GM12864 (cell line): Measurements from ENCODE around the gene EGFLAM.
A peak's percentile ranks its signal among the peaks of the same experiment; 100 is the strongest.

Experiments
- DNase-seq: peaks from one replicate; pipeline ENCODE4 v3.0.0-alpha.2; 2011; ENCODE audit warnings: low read depth
- H3K4me3 ChIP-seq: 2 replicates; pipeline ENCODE4 v1.5.1; 2011; ENCODE audit warnings: mild to moderate bottlenecking, low read depth, low read length, control low read depth
- CTCF ChIP-seq: IDR thresholded peaks from 2 replicates; pipeline ENCODE4 v1.5.1; 2011; ENCODE audit warnings: low read depth, mild to moderate bottlenecking, moderate library complexity, low read length, control low read depth, inconsistent platforms; ENCODE audit errors: missing control alignments

Gene EGFLAM

GRCh38 chr5:38258319-38259061 lies at the start of gene EGFLAM:
Gene EGFLAM (plus strand): TSS chr5:38258559. CDS start chr5:38258755, 196 bp downstream.
- no peak for DNase-seq
- no peak within 1 kb of the TSS for H3K4me3 ChIP-seq
- TF ChIP-seq CTCF = no peak

DNA sequence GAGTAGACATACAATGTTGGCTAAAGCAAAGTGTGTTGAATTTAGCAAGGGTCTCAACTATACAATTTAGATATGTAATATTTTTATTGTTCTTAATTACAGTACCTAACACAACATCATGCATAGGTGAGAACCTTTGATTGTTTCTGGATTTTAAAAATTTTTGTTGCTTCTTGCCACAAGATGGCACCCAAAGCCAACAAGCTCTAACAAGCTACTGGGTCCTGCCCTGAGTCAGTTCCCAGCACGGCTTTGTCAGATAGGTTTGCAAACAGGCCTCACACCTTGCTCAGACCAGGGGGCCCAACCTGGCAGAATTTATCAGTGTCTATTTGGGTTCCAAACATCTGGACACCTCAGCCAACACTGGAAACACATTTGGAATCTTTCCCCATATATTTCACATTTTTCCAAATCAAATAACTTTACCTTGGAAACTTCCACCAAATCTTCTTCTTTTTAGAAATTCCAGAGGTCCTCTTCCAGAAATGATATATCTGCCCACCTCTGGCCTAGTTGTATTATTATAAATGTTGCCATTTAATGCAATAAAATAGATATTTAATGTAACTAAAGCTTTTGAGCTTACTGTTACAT lies 49.5 kb upstream of the EGFLAM start:
- TF ChIP-seq CTCF = peak; percentile 38
- no peak overlapping the region for H3K4me3 ChIP-seq
- no peak for DNase-seq

- H3K4me3 ChIP-seq = no peak overlapping the region
- DNase-seq = no peak
- no peak for TF ChIP-seq CTCF
Measured at GRCh38 chr5:38210676-38211353, 47.5 kb upstream of the EGFLAM start.

DNA sequence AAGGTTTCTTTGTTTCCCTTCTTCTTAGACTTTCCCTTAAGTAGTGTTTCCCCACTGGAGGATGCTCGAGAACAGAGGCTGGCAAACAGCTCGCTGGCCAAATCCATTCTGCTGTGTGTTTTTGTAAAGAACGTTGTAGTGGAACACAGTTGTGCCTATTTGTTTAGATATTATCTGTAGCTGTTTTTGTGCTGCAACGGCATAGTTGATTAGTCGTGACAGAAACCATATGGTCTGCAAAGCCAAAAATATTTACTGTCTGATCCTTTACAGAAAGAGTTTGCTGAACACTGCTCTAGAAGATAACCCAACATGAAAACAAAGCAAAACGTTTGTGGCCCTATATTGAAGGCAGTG lies 47.0 kb upstream of the EGFLAM start:
- no peak for DNase-seq
- TF ChIP-seq CTCF = no peak
- H3K4me3 ChIP-seq = no peak overlapping the region

- H3K4me3 ChIP-seq = no peak overlapping the region
- DNase-seq = no peak
- no peak for TF ChIP-seq CTCF
Measured at GRCh38 chr5:38212307-38212706, 46.1 kb upstream of the EGFLAM start.

GRCh38 chr5:38226091-38226490 lies 32.3 kb upstream of the EGFLAM start:
- DNase-seq = no peak
- H3K4me3 ChIP-seq = no peak overlapping the region
- no peak for TF ChIP-seq CTCF
